ENCODE measurements around the gene CPED1.
"Not testable (repeated sequence)": the region's sequence is repeated elsewhere in the genome, so short reads cannot be mapped to it uniquely, and the experiment has no call there.

CPED1 gene

DNA sequence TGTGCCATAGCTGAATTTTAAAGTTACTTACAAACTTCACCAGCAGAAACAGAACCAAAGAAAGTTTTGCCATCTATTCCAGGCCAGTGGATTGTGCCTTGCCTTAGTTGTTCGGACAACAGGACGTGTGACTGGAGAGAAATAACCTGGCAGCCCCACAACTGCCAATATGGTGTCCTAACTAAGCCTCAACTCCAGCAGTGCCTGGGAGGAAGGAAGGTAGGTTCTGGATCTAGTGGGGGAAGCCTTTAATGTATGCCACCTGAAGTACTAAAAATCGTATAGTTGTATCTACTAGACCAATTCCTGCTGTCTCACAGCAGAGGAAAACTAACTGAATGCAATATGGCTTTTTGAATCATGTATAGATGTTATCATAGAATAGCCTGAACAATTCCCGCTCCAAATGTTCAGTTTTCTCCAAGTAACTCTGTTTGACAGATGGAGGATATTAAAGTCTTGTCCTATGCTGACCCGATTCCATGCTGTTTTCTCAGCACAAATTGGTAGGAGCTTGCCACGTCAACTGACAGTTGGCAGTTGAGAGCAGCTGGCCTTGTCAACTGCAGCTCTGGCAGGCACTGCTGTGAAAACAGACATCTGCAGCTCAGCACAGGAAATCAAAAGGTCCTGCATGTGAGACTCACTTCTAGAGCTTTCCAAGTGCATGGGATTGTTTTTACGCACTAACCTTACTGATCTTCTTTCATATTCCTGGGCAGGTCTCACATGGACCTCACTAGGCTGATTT, 255.8 kb downstream of the CPED1 start:
- DNase-seq (ENCODE audit: low read depth in 2 of 2) = no peak

DNA sequence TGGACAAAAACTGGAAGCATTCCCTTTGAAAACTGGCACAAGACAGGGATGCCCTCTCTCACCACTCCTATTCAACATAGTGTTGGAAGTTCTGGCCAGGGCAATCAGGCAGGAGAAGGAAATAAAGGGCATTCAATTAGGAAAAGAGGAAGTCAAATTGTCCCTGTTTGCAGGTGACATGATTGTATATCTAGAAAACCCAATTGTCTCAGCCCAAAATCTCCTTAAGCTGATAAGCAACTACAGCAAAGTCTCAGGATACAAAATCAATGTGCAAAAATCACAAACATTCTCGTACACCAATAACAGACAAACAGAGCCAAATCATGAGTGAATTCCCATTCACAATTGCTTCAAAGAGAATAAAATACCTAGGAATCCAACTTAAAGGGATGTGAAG, 262.9 kb downstream of the CPED1 start:
- not testable (repeated sequence) for DNase-seq (ENCODE audit: low read depth in 2 of 2)

DNA sequence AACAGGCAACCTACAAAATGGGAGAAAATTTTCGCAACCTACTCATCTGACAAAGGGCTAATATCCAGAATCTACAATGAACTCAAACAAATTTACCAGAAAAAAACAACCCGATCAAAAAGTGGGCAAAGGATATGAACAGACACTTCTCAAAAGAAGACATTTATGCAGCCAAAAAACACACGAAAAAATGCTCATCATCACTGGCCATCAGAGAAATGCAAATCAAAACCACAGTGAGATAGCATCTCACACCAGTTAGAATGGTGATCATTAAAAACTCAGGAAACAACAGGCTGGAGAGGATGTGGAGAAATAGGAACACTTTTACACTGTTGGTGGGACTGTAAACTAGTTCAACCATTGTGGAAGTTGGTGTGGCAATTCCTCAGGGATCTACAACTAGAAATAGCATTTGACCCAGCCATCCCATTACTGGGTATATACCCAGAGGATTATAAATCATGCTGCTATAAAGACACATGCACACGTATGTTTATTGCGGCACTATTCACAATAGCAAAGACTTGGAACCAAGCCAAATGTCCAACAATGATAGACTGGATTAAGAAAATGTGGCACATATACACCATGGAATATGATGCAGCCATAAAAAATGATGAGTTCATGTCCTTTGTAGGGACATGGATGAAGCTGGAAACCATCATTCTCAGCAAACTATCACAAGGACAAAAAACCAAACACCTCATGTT, 264.2 kb downstream of the CPED1 start:
- DNase-seq (ENCODE audit: low read depth in 2 of 2) = not testable (repeated sequence)

GRCh38 chr7:121259826-121260225, 271.3 kb downstream of the CPED1 start:
- no peak for DNase-seq (ENCODE audit: low read depth in 2 of 2)

- DNase-seq (ENCODE audit: low read depth in 2 of 2) = no peak
Measured at GRCh38 chr7:121261207-121261884, 272.8 kb downstream of the CPED1 start.

DNA sequence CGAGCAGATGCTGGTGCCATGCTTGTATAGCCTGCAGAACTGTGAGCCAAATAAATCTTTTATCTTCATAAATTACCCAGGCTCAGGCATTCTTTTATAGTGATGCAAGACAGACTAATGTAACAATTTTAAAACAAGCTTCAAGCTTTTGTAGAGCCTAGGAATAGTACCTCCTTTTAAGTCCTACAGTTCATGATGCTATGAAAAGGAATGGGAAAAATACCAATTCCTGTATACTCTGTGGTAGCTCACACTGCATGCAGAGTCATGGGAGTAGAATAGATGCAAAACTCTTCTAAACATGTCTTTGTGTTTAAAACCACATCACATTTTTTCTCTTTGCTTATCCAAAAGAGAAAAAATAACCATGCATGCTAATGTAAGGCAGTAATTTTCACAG, 273.7 kb downstream of the CPED1 start:
- no peak for DNase-seq (ENCODE audit: low read depth in 2 of 2)

GRCh38 chr7:121262969-121263368, 274.5 kb downstream of the CPED1 start:
- no peak for DNase-seq (ENCODE audit: low read depth in 2 of 2)

- DNase-seq (ENCODE audit: low read depth in 2 of 2) = no peak
Measured at GRCh38 chr7:121266307-121266894, 277.9 kb downstream of the CPED1 start.

DNA sequence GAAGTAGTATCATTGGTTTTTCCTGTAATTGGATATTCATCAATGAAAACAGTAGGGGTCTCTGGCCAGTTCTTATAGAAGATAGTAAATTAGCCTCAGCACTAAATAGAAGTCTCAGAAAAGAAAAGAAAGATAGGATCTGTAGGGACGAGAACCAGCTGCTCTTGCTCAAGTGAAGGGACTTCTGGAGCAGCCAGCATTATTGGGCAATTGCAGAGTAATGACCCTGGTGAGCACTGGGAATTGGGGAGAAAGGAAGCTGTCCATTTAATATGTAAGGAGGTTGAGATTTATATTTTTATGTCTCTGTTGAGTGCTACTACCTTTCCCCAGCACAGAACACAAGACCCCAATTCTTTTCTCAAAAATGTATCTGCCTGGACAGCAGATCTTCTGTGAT, 279.1 kb downstream of the CPED1 start:
- no peak for DNase-seq (ENCODE audit: low read depth in 2 of 2)

DNA sequence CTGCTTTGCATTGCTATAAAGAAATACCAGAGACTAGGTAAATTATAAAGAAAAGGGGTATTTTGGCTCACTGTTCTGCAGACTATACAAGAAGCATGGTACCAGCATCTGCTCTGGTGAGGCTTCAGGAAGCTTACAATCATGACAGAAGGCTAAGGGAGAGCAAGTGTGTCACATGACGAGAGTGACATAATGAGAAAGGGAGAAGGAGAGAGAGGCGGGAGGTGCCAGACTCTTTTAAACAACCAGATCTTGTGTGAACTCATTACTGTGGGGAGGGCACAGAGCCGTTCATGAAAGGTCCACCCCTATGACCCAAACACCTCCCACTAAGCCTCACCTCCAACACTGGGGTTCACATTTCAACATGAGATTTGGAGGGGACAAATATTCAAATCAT, 281.3 kb downstream of the CPED1 start:
- no peak for DNase-seq (ENCODE audit: low read depth in 2 of 2)

- no peak for DNase-seq (ENCODE audit: low read depth in 2 of 2)
Measured at GRCh38 chr7:121271098-121271497, 282.6 kb downstream of the CPED1 start.

DNA sequence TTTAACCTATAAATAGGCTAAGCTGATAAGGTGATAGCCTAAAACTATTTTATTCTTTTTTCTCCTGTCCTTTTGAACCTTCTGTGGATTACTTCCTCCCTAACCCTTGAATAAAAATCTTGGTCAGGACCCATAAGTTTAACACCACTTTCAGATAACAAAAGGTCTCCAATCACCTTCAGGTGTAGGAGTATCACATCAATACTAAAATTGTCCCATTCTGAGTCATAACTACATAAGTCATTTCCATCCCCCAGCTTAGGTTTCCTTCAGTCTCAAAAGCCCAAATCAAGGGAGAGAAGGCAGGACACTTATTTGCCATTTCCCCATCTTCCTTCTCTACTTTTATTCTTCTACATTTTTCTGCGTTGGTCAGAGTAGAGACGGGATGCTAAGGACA, 283.4 kb downstream of the CPED1 start:
- DNase-seq (ENCODE audit: low read depth in 2 of 2) = no peak

DNA sequence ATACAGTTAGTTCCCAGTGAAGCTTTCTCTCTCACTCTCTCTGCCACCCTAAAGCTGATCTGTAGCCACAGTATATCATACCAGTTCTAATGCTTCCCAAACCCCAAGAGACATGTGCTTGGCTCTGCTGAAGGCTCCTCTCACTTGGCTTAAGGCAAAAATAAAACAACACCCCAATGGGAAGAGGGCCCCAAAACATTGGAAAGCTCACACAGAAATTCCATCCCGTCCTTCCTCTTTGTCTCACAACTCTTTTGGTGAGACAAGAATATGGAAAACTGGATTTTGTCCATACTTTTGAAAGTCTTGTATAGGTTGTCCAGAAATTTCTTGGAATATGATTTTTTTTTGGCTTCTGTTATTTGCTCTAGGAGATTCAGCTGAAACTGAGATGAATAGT, 284.2 kb downstream of the CPED1 start:
- no peak for DNase-seq (ENCODE audit: low read depth in 2 of 2)

DNA sequence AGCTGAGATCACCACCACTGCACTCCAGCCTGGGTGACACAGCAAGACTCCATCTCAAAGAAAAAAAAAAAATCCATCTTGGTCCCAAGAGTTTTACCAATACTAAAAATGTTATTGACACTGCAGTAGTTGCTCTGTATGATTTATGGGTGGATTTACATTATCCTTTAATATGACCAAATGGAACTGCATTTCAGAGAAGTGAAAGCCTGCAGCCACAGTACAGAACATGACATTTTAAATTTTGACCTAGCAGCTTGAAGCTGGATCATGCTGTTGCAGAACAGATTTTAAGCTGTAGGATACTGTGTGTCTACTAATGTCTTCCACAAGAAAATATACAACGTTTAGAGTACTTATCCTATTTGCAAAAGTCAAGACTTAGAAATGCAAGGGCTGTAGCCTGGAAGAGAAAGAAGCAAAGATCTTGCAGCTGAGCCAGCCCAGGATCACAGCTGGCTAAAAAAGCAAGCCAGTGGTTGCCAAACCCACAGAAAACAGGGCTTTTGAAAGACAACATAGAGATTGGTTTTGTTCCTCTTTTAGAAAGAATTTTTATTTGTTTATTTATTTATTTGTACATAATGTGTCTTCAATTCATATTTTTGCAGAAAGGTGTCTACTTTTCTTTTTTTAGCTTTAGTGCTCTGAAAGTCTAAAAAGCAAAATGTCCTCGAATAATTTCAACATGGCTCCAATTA, 285.1 kb downstream of the CPED1 start:
- DNase-seq (ENCODE audit: low read depth in 2 of 2) = no peak

DNA sequence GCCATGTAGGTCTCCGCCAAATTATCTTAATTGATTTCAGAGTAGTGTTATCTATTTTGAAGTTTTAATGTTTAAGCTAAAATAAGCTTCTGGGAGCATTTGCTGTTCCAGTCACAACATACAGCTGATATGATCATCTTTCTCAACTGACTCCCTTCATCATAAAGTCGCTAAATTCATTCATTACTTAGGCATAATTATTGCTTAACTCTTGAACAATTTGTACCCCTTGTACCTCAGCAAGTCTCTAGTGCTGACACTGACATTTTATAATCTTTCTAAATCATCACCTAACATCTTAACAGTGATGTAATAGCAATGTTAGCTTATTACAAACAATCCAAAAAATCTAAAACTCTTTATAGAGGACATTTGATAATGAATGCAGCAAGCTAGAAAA, 286.0 kb downstream of the CPED1 start:
- DNase-seq (ENCODE audit: low read depth in 2 of 2) = no peak

- no peak for DNase-seq (ENCODE audit: low read depth in 2 of 2)
Measured at GRCh38 chr7:121275204-121275603, 286.7 kb downstream of the CPED1 start.

DNA sequence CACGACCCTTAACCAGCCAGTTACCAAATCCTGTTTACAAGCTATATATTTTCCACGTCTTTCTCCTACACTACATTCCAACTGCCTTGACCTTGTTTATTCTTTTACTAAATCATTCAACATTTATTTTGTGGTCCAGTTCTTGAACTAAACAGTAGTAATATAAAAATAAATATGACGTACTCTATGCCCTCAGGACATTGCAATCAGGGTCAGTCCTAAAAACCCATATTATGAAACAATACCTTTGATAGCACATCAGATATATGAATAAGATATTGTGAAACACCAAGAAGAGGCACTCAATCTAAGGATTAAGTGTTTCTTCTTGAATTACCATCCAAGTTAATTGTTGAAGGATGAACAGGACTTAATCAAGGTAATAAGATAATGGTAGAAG, 287.8 kb downstream of the CPED1 start:
- DNase-seq (ENCODE audit: low read depth in 2 of 2) = no peak

- DNase-seq (ENCODE audit: low read depth in 2 of 2) = no peak
Measured at GRCh38 chr7:121278120-121279021, 289.9 kb downstream of the CPED1 start.

DNA sequence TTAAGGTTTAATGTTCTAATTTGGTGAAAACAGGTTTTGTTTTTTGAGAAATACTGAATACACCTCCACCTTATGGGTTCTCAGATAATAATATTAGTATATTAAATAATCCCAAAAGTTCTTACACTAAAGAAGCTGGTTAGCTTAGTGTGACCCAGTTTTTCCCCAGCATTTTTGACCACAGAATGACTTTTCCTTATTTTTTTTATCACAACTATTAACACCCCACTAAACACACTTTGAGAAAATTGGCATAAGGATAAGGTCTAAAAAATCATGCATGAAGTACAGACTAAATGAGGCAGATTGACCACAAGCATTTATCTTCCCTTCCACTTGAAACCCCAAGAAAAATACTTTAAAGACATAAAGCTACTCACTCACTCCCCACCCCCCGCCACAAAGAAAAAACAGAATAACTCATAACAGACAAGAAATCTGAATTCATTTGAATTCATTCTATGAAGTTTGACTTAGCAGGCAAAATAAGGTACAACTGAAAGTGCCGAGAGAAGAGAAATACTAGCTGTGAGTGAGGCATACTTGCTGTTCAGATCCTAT, 290.6 kb downstream of the CPED1 start:
- no peak for DNase-seq (ENCODE audit: low read depth in 2 of 2)

DNA sequence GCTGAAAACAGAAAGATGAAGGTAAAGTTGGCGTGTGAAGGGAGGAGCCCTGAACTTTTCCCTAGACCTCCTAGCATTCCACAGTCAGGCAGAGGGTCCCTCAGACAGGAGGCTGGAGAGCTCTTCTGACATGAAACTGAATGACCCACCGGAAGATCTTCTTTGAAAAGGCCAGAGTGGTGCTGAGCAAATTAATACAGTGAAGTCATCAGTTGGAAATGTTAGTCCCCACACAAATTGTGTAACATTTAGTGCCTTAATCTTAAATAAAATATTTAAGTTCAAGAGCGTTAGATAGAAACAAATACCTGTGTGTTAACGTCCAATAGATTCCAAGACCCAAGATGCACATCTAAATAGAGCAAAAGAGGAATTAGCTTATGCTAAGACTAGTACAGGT, 291.3 kb downstream of the CPED1 start:
- no peak for DNase-seq (ENCODE audit: low read depth in 2 of 2)

DNA sequence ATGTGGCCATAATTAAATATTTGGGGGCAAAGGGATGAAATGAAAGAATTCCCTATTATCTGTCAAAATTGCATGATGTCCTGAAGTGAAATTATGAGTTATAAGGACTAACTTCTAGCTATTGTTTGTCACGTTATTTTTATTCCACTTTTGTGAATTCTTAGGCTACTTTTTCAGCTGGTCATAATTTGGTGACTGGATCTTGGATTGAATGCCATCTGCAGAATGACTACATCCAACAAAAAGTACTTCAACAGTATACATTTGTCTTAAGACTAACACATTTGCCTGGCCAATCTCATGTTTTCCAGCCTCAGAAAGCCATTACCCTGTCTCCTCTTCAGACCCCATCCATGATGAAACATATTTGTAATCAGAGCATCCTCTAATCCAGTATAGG, 292.1 kb downstream of the CPED1 start:
- DNase-seq (ENCODE audit: low read depth in 2 of 2) = no peak

All from stimulated activated CD4-positive, alpha-beta T cell treated with anti-CD3 and anti-CD28 coated beads, Interleukin-1b, Interleukin-23, amount 100 ng/mL, for 1 hour (primary cell).